PC-3 (cell line): ENCODE data around the gene RHOB. TPM values are rescaled to one million over a fixed set of nuclear protein-coding genes. Genes with fewer than 3 reads are reported as not detected.

Experiments
- ATAC-seq: fragments of 200-7000 bp; cut with Tn5 transposase; 2 replicates; pipeline ENCODE4 v1.9.1; 2020; ENCODE audit warnings: mild to moderate bottlenecking, moderate library complexity
- BruUV-seq: library from RNA; stranded (reverse); fragments of 400-500 nt; replicated peaks from 2 replicates; lab custom pipeline; 2021; lab: Mats Ljungman, UMichigan
- CTCF ChIA-PET: fragments of 300-600 bp; sonication (Branson Sonifier 250); formaldehyde crosslinking; loops from one replicate; lab custom pipeline; 2022; ENCODE audit warnings: antibody characterized with exemption; lab: Charles Lee
- POLR2A ChIA-PET: fragments of 300-600 bp; sonication (Branson Sonifier 250); formaldehyde crosslinking; loops from one replicate; lab custom pipeline; 2022; ENCODE audit warnings: antibody characterized with exemption; ENCODE audit not compliant: unreplicated experiment; lab: Charles Lee
- DNase-seq: peaks from one replicate; pipeline ENCODE4 v3.0.0-alpha.2; 2015
- H2AFZ ChIP-seq: fragments of 300-600 bp; sonication (generic); 2 replicates; pipeline ENCODE4 v1.6.0; 2016; ENCODE audit warnings: antibody characterized with exemption, low read length
- H3F3A ChIP-seq: fragments of 300-600 bp; sonication (generic); one replicate; pipeline ENCODE4 v1.6.0; 2017; ENCODE audit warnings: antibody characterized with exemption, low read length, control low read depth, mild to moderate bottlenecking; ENCODE audit not compliant: unreplicated experiment
- H3K27ac ChIP-seq: fragments of 300-600 bp; sonication (generic); 2 replicates; pipeline ENCODE4 v1.5.1; 2016; ENCODE audit warnings: mild to moderate bottlenecking, low read length
- H3K27me3 ChIP-seq: fragments of 300-600 bp; sonication (generic); 2 replicates; pipeline ENCODE4 v1.6.1; 2016; ENCODE audit warnings: low read length, mixed read lengths
- H3K36me3 ChIP-seq: fragments of 300-600 bp; sonication (generic); 2 replicates; pipeline ENCODE4 v1.6.1; 2016; ENCODE audit warnings: low read depth, mixed run types, low read length, mixed read lengths
- H3K4me1 ChIP-seq: fragments of 300-600 bp; sonication (generic); 2 replicates; pipeline ENCODE4 v1.5.1; 2016; ENCODE audit warnings: low read length; ENCODE audit not compliant: insufficient read depth
- H3K4me2 ChIP-seq: fragments of 300-600 bp; sonication (generic); 2 replicates; pipeline ENCODE4 v1.6.0; 2016; ENCODE audit warnings: low read length
- H3K4me3 ChIP-seq: fragments of 300-600 bp; sonication (generic); 2 replicates; pipeline ENCODE4 v1.5.1; 2016; ENCODE audit warnings: mild to moderate bottlenecking, low read length, mixed read lengths
- H3K79me2 ChIP-seq: fragments of 300-600 bp; sonication (generic); 2 replicates; pipeline ENCODE4 v1.6.1; 2017; ENCODE audit warnings: low read length, mixed read lengths
- H3K9ac ChIP-seq: fragments of 300-600 bp; sonication (generic); 2 replicates; pipeline ENCODE4 v1.6.0; 2016; ENCODE audit warnings: mild to moderate bottlenecking, low read length
- H3K9me2 ChIP-seq: fragments of 300-600 bp; sonication (generic); replicated peaks from 2 replicates; pipeline ENCODE4 v1.6.1; 2016; ENCODE audit warnings: mixed run types, low read length, mixed read lengths
- H3K9me3 ChIP-seq: fragments of 300-600 bp; sonication (generic); 2 replicates; pipeline ENCODE4 v1.6.1; 2016; ENCODE audit warnings: low read length, mixed read lengths
- H4K20me1 ChIP-seq: fragments of 300-600 bp; sonication (generic); 2 replicates; pipeline ENCODE4 v1.6.1; 2016; ENCODE audit warnings: low read length, mixed read lengths
- CTCF ChIP-seq: fragments of 300-600 bp; sonication (generic); conservative IDR thresholded peaks from 2 replicates; pipeline ENCODE4 v1.5.1; 2017; ENCODE audit warnings: antibody characterized with exemption, low read depth, mild to moderate bottlenecking, low read length
- EZH2 ChIP-seq: fragments of 300-600 bp; sonication (generic); IDR thresholded peaks from one replicate; pipeline ENCODE4 v1.6.1; 2017; ENCODE audit warnings: antibody characterized with exemption, mild to moderate bottlenecking, low read length; ENCODE audit not compliant: unreplicated experiment
- EZH2phosphoT487 ChIP-seq: fragments of 300-600 bp; sonication (generic); IDR thresholded peaks from 2 replicates; pipeline ENCODE4 v1.6.1; 2018; ENCODE audit warnings: mild to moderate bottlenecking, antibody characterized with exemption, low read length, borderline replicate concordance
- intact Hi-C: fragments of 100-400 bp; cut with micrococcal nuclease; formaldehyde crosslinking; loops from 2 replicates; pipeline ENCODE4 v1.9.0; 2023
- total RNA-seq: library from RNA; depleted of rRNA; stranded (reverse); fragments of >200 nt; gene quantifications from 2 replicates; pipeline ENCODE4 v1.2.3, GENCODE V29; 2014; rRNA removed

The RHOB gene
- total RNA-seq, 1 experiment from 2014 or later = 88.5 TPM

GRCh38 chr2:20496076-20496872, 49.4 kb downstream of the RHOB start:
- Histone ChIP-seq H3K9ac (no peak overlapping the region; the same call in 1 of the 2 replicates), H4K20me1 (no peaks in the 10 kb centered on the region), H3K36me3 (no peaks in the 10 kb centered on the region), H3F3A (no peaks in the 10 kb centered on the region), H3K27ac (peak overlapping the region; percentile 54), H3K9me2 (no peaks in the 10 kb centered on the region), H2AFZ (peak overlapping the region; percentile 7; the same call in 1 of the 2 replicates), H3K27me3 (no peaks in the 10 kb centered on the region), H3K79me2 (no peaks in the 10 kb centered on the region), H3K4me1 (peaks cover 29% of the 10 kb centered on the region), H3K4me2 (peak overlapping the region; percentile 52), H3K9me3 (no peaks in the 10 kb centered on the region), H3K4me3 (no peak overlapping the region)
- ChIA-PET CTCF (interaction anchor here (0.5 kb wide), 1 partner anchor 52 kb away, joined by 3 read pairs; no protein-coding TSS in a partner anchor), POLR2A (interaction anchor here (0.6 to 1.1 kb wide), 2 partner anchors 40 to 49 kb away, joined by 3 to 5 read pairs; partner anchors contain the start of gene RHOB)
- DNase-seq (peak; percentile 87), ATAC-seq (peak; percentile 94)
- TF ChIP-seq EZH2phosphoT487 (no peak), EZH2 (no peak), CTCF (no peak)
- no TSS peak for BruUV-seq
- intact Hi-C loops = no loop called here

- Histone ChIP-seq H3K4me2 (no peak overlapping the region), H3K9ac (no peak overlapping the region), H3K27ac (peak overlapping the region; percentile 54), H3K79me2 (no peaks in the 10 kb centered on the region), H3K4me3 (no peak overlapping the region), H3K27me3 (no peaks in the 10 kb centered on the region), H3K9me3 (no peaks in the 10 kb centered on the region), H3K4me1 (peaks cover 29% of the 10 kb centered on the region), H4K20me1 (no peaks in the 10 kb centered on the region), H3K9me2 (no peaks in the 10 kb centered on the region), H2AFZ (no peak overlapping the region), H3F3A (no peaks in the 10 kb centered on the region), H3K36me3 (no peaks in the 10 kb centered on the region)
- TF ChIP-seq CTCF (no peak), EZH2phosphoT487 (no peak), EZH2 (no peak)
- intact Hi-C loops = no loop called here
- CTCF ChIA-PET = interaction anchor here (0.5 kb wide), 1 partner anchor 53 kb away, joined by 3 read pairs; no protein-coding TSS in a partner anchor
- ATAC-seq (no peak), DNase-seq (no peak)
- POLR2A ChIA-PET = no interaction called here
- BruUV-seq = no TSS peak
Measured at GRCh38 chr2:20496942-20497341, 50.1 kb downstream of the RHOB start.

Other genes starting within 250 kb of the RHOB start
- 358 and 362 TPM in 2 replicates for gene SDC1, start 221.9 kb upstream of the RHOB start, total RNA-seq
- gene PUM2, start 96.2 kb upstream of the RHOB start, total RNA-seq = 14.9 and 25.3 TPM in 2 replicates
- 17.8 and 19.6 TPM in 2 replicates for gene HS1BP3, start 204.0 kb downstream of the RHOB start, total RNA-seq
- gene GDF7, start 220.1 kb downstream of the RHOB start, total RNA-seq = 0.04 TPM in 1 of 2 replicates, not detected in the other